Neural cell (in vitro differentiated cells): ENCODE measurements around the gene PUM2. TPM values are rescaled to one million over a fixed set of nuclear protein-coding genes. Genes with fewer than 3 reads are reported as not detected.

Experiments used
- H2AFZ ChIP-seq: fragments of 200-600, 300-800 bp; sonication (generic), shearing (Covaris generic); 2 replicates; pipeline ENCODE4 v1.6.0; 2014; ENCODE audit warnings: low read depth, mild to moderate bottlenecking, antibody characterized with exemption, low read length, moderate library complexity
- H3F3A ChIP-seq: fragments of 200-600 bp; shearing (Covaris generic); 2 replicates; pipeline ENCODE4 v1.6.1; 2016; ENCODE audit warnings: mild to moderate bottlenecking, moderate library complexity, mixed read lengths, antibody characterized with exemption, low read length; ENCODE audit not compliant: insufficient read depth, poor library complexity, severe bottlenecking
- H3K27ac ChIP-seq: fragments of 200-600, 300-800 bp; sonication (generic), shearing (Covaris generic); 2 replicates; pipeline ENCODE4 v1.5.1; 2014; ENCODE audit warnings: mild to moderate bottlenecking, low read length, moderate library complexity
- H3K27me3 ChIP-seq: fragments of 300-800, 200-600 bp; sonication (generic), shearing (Covaris generic); 2 replicates; pipeline ENCODE4 v1.6.0; 2014; ENCODE audit warnings: mild to moderate bottlenecking, low read depth, low read length, moderate library complexity; ENCODE audit not compliant: insufficient read depth
- H3K36me3 ChIP-seq: fragments of 300-800, 200-600 bp; sonication (generic), shearing (Covaris generic); 2 replicates; pipeline ENCODE4 v1.5.1; 2014; ENCODE audit warnings: mild to moderate bottlenecking, antibody characterized with exemption, low read length, moderate library complexity; ENCODE audit not compliant: insufficient read depth
- H3K4me2 ChIP-seq: fragments of 300-800, 200-600 bp; sonication (generic), shearing (Covaris generic); 2 replicates; pipeline ENCODE4 v1.6.0; 2014; ENCODE audit warnings: mild to moderate bottlenecking, low read length
- H3K4me3 ChIP-seq: fragments of 300-800, 200-600 bp; sonication (generic), shearing (Covaris generic); 2 replicates; pipeline ENCODE4 v1.5.1; 2014; ENCODE audit warnings: mild to moderate bottlenecking, low read length, moderate library complexity
- H3K79me2 ChIP-seq: fragments of 200-600 bp; shearing (Covaris generic); replicated peaks from 2 replicates; pipeline ENCODE4 v1.6.0; 2014; ENCODE audit warnings: mild to moderate bottlenecking, low read length, moderate library complexity; ENCODE audit not compliant: insufficient read depth
- H3K9ac ChIP-seq: fragments of 300-800, 200-600 bp; sonication (generic), shearing (Covaris generic); 2 replicates; pipeline ENCODE4 v1.6.1; 2016; ENCODE audit warnings: mild to moderate bottlenecking, low read length, mixed read lengths
- H3K9me2 ChIP-seq: fragments of 200-600 bp; shearing (Covaris generic); 2 replicates; pipeline ENCODE4 v1.6.1; 2016; ENCODE audit warnings: mild to moderate bottlenecking, low read length, mixed read lengths; ENCODE audit not compliant: insufficient read depth
- H3K9me3 ChIP-seq: fragments of 200-600, 300-800 bp; sonication (generic), shearing (Covaris generic); 2 replicates; pipeline ENCODE4 v1.6.1; 2016; ENCODE audit warnings: mild to moderate bottlenecking, mixed run types, low read length, moderate library complexity, mixed read lengths
- H4K20me1 ChIP-seq: fragments of 200-600 bp; shearing (Covaris generic); 2 replicates; pipeline ENCODE4 v1.6.1; 2016; ENCODE audit warnings: mild to moderate bottlenecking, mixed run types; ENCODE audit not compliant: insufficient read depth
- EP300 ChIP-seq: fragments of 450-650 bp; conservative IDR thresholded peaks from 2 replicates; pipeline ENCODE4 v1.6.1; 2014; ENCODE audit warnings: antibody characterized with exemption, mild to moderate bottlenecking, moderate library complexity; ENCODE audit not compliant: poor library complexity, severe bottlenecking
- EZH2 ChIP-seq: fragments of 200-600, 300-800 bp; shearing (Covaris generic), sonication (generic); IDR thresholded peaks from 2 replicates; pipeline ENCODE4 v1.6.1; 2014; ENCODE audit warnings: antibody characterized with exemption, low read length, borderline replicate concordance, mild to moderate bottlenecking; ENCODE audit not compliant: insufficient read depth, poor library complexity, severe bottlenecking
- MXI1 ChIP-seq: fragments of 450-650 bp; conservative IDR thresholded peaks from 2 replicates; pipeline ENCODE4 v1.6.1; 2014; ENCODE audit warnings: antibody characterized with exemption, mild to moderate bottlenecking; ENCODE audit not compliant: poor library complexity, severe bottlenecking
- POLR2AphosphoS5 ChIP-seq: IDR thresholded peaks from 2 replicates; pipeline ENCODE4 v1.6.1; 2012
- RAD21 ChIP-seq: fragments of 450-650 bp; conservative IDR thresholded peaks from 2 replicates; pipeline ENCODE4 v1.6.1; 2014; ENCODE audit warnings: antibody characterized with exemption, mild to moderate bottlenecking, moderate library complexity
- SMC3 ChIP-seq: fragments of 450-650 bp; conservative IDR thresholded peaks from 2 replicates; pipeline ENCODE4 v1.6.1; 2014; ENCODE audit warnings: antibody characterized with exemption, mild to moderate bottlenecking, moderate library complexity; ENCODE audit not compliant: poor library complexity
- TAF1 ChIP-seq: IDR thresholded peaks from 2 replicates; pipeline ENCODE4 v1.6.1; 2012; ENCODE audit warnings: low read depth
- polyA plus RNA-seq: library from polyadenylated mRNA; depleted of rRNA; stranded (reverse); fragments of >200 nt; gene quantifications from 2 replicates; pipeline ENCODE4 v1.2.3, GENCODE V29; 2014
- TF ChIP-seq, protein P1 (sequence below): IDR thresholded peaks from 2 replicates; pipeline ENCODE4 v1.6.1; 2012; ENCODE audit warnings: borderline replicate concordance
- TF ChIP-seq, protein P2 (sequence below): fragments of 450-650 bp; IDR thresholded peaks from 2 replicates; pipeline ENCODE4 v1.5.1; 2014; ENCODE audit warnings: antibody characterized with exemption, mild to moderate bottlenecking, moderate library complexity; ENCODE audit not compliant: poor library complexity, severe bottlenecking

PUM2 gene
- polyA plus RNA-seq, 1 donor from 2014 or later, result 37.0 TPM

DNA sequence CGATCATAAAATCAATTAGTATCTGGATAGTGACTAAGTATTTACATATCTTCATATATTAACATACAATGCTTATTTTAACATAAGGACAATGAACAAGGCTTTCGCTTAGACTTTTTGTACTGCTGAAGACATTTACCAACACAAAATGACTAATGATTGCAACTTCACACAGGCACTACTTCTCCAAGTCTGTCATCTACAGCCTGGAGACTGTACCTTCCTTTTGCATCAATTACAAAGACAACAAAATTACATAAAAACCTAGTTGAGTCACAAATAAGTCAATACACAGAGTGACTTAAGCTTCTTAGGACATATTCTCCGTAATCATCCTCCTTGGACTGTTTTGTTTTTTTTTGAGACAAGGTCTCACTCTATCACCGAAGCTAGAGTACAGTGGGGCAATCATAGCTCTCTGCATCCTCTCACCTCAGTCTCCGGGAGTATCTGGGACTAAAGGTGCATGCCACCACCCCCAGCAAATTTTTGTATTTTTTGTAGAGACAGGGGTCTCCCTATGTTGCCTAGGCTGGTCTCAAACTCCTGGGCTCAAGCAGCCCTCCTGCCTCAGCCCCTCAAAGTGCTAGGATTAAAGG lies 15.9 kb downstream of the PUM2 start:
- H4K20me1 ChIP-seq, result peaks cover 12% of the 10 kb centered on the region
- no peak overlapping the region for H3K4me2 ChIP-seq
- H3K9me2 ChIP-seq, result no peaks in the 10 kb centered on the region
- H3K9ac ChIP-seq, result no peak overlapping the region
- no peaks in the 10 kb centered on the region for H3F3A ChIP-seq
- H3K4me3 ChIP-seq, result no peak overlapping the region
- H3K79me2 ChIP-seq, result peaks cover 98% of the 10 kb centered on the region
- H2AFZ ChIP-seq, result no peak overlapping the region
- H3K27ac ChIP-seq, result no peak overlapping the region
- peaks cover 5% of the 10 kb centered on the region for H3K36me3 ChIP-seq
- no peaks in the 10 kb centered on the region for H3K9me3 ChIP-seq
- no peaks in the 10 kb centered on the region for H3K27me3 ChIP-seq
- TF ChIP-seq EZH2, result no peak
- TF ChIP-seq EP300, result no peak
- TF ChIP-seq, protein P1, sequence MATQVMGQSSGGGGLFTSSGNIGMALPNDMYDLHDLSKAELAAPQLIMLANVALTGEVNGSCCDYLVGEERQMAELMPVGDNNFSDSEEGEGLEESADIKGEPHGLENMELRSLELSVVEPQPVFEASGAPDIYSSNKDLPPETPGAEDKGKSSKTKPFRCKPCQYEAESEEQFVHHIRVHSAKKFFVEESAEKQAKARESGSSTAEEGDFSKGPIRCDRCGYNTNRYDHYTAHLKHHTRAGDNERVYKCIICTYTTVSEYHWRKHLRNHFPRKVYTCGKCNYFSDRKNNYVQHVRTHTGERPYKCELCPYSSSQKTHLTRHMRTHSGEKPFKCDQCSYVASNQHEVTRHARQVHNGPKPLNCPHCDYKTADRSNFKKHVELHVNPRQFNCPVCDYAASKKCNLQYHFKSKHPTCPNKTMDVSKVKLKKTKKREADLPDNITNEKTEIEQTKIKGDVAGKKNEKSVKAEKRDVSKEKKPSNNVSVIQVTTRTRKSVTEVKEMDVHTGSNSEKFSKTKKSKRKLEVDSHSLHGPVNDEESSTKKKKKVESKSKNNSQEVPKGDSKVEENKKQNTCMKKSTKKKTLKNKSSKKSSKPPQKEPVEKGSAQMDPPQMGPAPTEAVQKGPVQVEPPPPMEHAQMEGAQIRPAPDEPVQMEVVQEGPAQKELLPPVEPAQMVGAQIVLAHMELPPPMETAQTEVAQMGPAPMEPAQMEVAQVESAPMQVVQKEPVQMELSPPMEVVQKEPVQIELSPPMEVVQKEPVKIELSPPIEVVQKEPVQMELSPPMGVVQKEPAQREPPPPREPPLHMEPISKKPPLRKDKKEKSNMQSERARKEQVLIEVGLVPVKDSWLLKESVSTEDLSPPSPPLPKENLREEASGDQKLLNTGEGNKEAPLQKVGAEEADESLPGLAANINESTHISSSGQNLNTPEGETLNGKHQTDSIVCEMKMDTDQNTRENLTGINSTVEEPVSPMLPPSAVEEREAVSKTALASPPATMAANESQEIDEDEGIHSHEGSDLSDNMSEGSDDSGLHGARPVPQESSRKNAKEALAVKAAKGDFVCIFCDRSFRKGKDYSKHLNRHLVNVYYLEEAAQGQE, result no peak
- TF ChIP-seq POLR2AphosphoS5, result no peak
- no peak for TF ChIP-seq SMC3
- no peak for TF ChIP-seq RAD21
- TF ChIP-seq, protein P2, sequence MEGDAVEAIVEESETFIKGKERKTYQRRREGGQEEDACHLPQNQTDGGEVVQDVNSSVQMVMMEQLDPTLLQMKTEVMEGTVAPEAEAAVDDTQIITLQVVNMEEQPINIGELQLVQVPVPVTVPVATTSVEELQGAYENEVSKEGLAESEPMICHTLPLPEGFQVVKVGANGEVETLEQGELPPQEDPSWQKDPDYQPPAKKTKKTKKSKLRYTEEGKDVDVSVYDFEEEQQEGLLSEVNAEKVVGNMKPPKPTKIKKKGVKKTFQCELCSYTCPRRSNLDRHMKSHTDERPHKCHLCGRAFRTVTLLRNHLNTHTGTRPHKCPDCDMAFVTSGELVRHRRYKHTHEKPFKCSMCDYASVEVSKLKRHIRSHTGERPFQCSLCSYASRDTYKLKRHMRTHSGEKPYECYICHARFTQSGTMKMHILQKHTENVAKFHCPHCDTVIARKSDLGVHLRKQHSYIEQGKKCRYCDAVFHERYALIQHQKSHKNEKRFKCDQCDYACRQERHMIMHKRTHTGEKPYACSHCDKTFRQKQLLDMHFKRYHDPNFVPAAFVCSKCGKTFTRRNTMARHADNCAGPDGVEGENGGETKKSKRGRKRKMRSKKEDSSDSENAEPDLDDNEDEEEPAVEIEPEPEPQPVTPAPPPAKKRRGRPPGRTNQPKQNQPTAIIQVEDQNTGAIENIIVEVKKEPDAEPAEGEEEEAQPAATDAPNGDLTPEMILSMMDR, result no peak

DNA sequence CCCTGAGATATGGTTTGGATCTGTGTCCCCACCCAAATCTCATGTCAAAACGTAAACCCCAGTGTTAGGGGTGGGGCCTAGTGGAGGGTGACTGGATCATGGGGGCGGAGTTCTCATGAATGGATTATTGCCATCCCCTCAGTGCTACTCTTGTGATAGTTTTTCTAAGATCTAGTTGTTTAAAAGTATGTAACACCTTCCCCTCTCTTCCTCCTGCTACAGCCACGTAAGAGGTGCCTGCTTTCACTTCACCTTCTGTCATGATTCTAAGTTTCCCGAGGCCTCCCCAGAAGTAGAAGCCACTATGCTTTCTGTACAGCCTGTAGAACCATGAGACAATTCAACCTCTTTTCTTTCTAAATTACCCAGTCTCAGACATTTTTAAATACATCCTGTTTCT lies 16.9 kb downstream of the PUM2 start:
- Histone ChIP-seq H3K79me2 (peaks cover 98% of the 10 kb centered on the region), H3K9ac (no peak overlapping the region), H3K27me3 (no peaks in the 10 kb centered on the region), H3K27ac (no peak overlapping the region), H2AFZ (no peak overlapping the region), H3K9me3 (no peaks in the 10 kb centered on the region), H3K9me2 (no peaks in the 10 kb centered on the region), H4K20me1 (peaks cover 7% of the 10 kb centered on the region), H3K36me3 (peaks cover 5% of the 10 kb centered on the region), H3K4me3 (no peak overlapping the region), H3F3A (no peaks in the 10 kb centered on the region), H3K4me2 (no peak overlapping the region)
- TF ChIP-seq TAF1 (no peak), EP300 (no peak), POLR2AphosphoS5 (no peak), EZH2 (no peak), MXI1 (no peak), SMC3 (no peak), RAD21 (no peak)
- TF ChIP-seq, protein P2, result no peak
